K562 (cell line): ENCODE measurements around the gene SLC22A12.

Source experiments
- TF ChIP-seq, protein P1 (sequence below): sonication (generic); formaldehyde crosslinking; IDR thresholded peaks from 2 replicates; pipeline ENCODE4 v1.9.0; 2022; ENCODE audit warnings: mild to moderate bottlenecking, missing genetic modification reagents
- TF ChIP-seq, protein P2 (sequence below): fragments of 450-650 bp; formaldehyde crosslinking; IDR thresholded peaks from 2 replicates; pipeline ENCODE4 v1.4.0; 2022; ENCODE audit warnings: missing genetic modification characterization

DNA sequence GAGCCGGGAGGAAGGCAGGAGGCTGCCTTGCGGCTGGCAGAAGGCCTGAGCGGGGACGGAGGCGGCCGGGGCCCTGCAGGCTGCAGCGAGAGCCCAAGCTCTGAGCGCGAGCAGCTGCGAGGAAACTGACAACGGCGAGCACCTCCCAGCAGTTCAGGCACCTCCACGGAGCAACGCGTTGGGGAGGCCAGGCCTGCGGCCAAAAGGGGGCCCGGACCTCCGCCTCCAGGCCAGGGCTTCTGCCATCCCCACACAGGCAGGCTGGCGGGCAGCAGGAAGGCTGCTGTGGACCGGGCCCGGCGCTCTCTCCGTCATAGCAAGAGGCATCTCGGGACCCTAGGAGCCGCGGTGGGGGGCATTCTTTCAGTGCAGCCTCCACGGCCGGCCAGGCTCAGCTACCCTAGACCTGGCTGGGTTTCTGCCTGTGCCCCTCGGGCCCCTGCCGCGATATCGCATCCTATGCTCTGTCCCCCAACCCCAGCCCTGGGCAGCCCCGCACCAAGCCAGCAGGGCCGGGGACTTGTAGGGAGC lies 22.9 kb upstream of the SLC22A12 start:
- TF ChIP-seq, protein P1, sequence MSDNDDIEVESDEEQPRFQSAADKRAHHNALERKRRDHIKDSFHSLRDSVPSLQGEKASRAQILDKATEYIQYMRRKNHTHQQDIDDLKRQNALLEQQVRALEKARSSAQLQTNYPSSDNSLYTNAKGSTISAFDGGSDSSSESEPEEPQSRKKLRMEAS, result no peak
- TF ChIP-seq, protein P2, sequence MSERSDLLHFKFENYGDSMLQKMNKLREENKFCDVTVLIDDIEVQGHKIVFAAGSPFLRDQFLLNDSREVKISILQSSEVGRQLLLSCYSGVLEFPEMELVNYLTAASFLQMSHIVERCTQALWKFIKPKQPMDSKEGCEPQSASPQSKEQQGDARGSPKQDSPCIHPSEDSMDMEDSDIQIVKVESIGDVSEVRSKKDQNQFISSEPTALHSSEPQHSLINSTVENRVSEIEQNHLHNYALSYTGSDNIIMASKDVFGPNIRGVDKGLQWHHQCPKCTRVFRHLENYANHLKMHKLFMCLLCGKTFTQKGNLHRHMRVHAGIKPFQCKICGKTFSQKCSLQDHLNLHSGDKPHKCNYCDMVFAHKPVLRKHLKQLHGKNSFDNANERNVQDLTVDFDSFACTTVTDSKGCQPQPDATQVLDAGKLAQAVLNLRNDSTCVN (CRISPR knock-in tag), result no peak
